Progenitor cell of endocrine pancreas (in vitro differentiated cells): ENCODE measurements around the gene RPL22L1. TPM values are rescaled to one million over a fixed set of nuclear protein-coding genes. Genes with fewer than 3 reads are reported as not detected.
A peak's percentile ranks its signal among the peaks of the same experiment; 100 is the strongest.

Experiments
- DNase-seq: peaks from one replicate; pipeline ENCODE4 v3.0.0; 2021; ENCODE audit warnings: low spot score; ENCODE audit not compliant: unreplicated experiment
- H3K27ac Mint-ChIP-seq: 2 replicates; pipeline ENCODE4 v1.8.0; 2021; ENCODE audit warnings: mild to moderate bottlenecking, moderate library complexity, mixed read lengths
- H3K27me3 Mint-ChIP-seq: 2 replicates; pipeline ENCODE4 v1.8.0; 2021; ENCODE audit warnings: mixed read lengths
- H3K36me3 Mint-ChIP-seq: 2 replicates; pipeline ENCODE4 v1.8.0; 2022; ENCODE audit warnings: mixed read lengths; ENCODE audit not compliant: insufficient read depth
- H3K4me1 Mint-ChIP-seq: 2 replicates; pipeline ENCODE4 v1.8.0; 2021; ENCODE audit warnings: low read depth, mixed read lengths
- H3K4me3 Mint-ChIP-seq: 2 replicates; pipeline ENCODE4 v1.8.0; 2021; ENCODE audit warnings: low read depth, mild to moderate bottlenecking, moderate library complexity, mixed read lengths
- H3K9me3 Mint-ChIP-seq: 2 replicates; pipeline ENCODE4 v1.8.0; 2021; ENCODE audit warnings: low read depth, mixed read lengths
- long read RNA-seq: library from polyadenylated mRNA; unstranded; transcript quantifications from one replicate; pipeline ENCODE4 v2.0.0, GENCODE V29; 2020
- total RNA-seq: library from RNA; stranded (reverse); gene quantifications from 2 replicates; pipeline ENCODE4 v1.2.1, GENCODE V29; 2021
- TF ChIP-seq, protein P1 (sequence below): fragments of 200-600 bp; sonication (generic); IDR thresholded peaks from one replicate; pipeline ENCODE4 v1.5.0; 2021; ENCODE audit warnings: antibody characterized with exemption, mild to moderate bottlenecking; ENCODE audit not compliant: unreplicated experiment

Gene RPL22L1
- 53.8 TPM in 2 replicates for total RNA-seq
- long read RNA-seq, transcript RPL22L1-201 (4 exons, 2,190 nt): major isoform, 23 of 34 reads
- long read RNA-seq, transcript RPL22L1-204 (4 exons, 581 nt): minor isoform, 6 of 34 reads
- long read RNA-seq, partial matches to known transcripts: 2 of 34 reads
- long read RNA-seq, other reads (novel, unspliced or antisense): 1 of 34 reads

DNA sequence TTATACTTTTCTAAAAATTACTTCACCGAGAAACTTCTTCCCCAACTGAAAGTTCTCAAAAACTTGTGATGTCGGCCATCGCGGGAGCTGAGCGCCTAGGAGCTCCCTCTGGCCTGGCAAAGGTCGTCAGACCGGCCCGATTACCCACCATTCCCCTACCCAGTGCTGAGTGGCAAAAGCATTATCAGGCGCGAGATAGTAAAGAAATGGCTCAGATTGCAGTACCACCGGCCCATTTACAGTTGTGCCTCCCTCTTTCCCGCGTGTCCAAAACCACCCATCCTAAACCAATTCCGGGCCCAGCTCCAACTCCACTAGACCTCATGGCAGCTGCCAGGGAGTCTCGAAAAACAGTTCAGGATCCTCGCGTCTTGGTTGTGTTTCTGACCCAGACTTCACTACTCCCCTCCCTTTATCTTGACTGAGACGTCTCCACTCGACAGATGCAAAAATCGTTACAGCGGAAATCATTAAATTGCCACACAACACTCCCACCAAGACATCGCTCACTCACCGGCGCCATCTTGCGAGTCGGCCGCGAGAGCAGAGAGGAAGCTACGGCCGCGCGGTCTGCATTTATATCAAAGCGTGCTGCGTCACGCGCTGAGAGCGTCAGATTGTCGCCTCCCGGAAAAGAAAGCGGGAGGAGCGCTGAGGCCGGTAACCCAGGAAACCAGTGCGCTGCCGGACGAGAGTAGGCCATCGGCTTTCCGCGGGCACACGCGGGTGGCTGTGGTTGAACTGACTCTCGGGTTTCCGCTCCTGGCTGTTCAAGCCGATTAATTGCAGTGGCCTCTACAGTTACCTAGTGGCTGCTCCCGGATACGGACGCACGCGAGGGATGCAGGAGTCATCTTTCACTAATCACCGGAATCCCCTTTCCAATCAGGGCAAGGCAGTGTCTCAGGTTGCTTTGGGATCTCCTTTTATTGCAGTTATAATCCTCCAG lies at the start of gene RPL22L1:
RPL22L1 (minus strand) TSS at position 551 of the 949 bp plus-strand sequence; CDS start at position 523, 28 bp downstream.
- peaks cover 14% of the 10 kb centered on the region for H3K4me1 Mint-ChIP-seq
- peak within 1 kb of the TSS; percentile 91 for H3K4me3 Mint-ChIP-seq
- H3K27me3 Mint-ChIP-seq: no peaks in the 10 kb centered on the region
- DNase-seq: peak; percentile 84
- H3K27ac Mint-ChIP-seq: peak within 1 kb of the TSS; percentile 99
- TF ChIP-seq, protein P1, sequence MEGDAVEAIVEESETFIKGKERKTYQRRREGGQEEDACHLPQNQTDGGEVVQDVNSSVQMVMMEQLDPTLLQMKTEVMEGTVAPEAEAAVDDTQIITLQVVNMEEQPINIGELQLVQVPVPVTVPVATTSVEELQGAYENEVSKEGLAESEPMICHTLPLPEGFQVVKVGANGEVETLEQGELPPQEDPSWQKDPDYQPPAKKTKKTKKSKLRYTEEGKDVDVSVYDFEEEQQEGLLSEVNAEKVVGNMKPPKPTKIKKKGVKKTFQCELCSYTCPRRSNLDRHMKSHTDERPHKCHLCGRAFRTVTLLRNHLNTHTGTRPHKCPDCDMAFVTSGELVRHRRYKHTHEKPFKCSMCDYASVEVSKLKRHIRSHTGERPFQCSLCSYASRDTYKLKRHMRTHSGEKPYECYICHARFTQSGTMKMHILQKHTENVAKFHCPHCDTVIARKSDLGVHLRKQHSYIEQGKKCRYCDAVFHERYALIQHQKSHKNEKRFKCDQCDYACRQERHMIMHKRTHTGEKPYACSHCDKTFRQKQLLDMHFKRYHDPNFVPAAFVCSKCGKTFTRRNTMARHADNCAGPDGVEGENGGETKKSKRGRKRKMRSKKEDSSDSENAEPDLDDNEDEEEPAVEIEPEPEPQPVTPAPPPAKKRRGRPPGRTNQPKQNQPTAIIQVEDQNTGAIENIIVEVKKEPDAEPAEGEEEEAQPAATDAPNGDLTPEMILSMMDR: peak; percentile 25
- peaks cover 6% of the 10 kb centered on the region for H3K9me3 Mint-ChIP-seq
- H3K36me3 Mint-ChIP-seq: peaks cover 17% of the 10 kb centered on the region

DNA sequence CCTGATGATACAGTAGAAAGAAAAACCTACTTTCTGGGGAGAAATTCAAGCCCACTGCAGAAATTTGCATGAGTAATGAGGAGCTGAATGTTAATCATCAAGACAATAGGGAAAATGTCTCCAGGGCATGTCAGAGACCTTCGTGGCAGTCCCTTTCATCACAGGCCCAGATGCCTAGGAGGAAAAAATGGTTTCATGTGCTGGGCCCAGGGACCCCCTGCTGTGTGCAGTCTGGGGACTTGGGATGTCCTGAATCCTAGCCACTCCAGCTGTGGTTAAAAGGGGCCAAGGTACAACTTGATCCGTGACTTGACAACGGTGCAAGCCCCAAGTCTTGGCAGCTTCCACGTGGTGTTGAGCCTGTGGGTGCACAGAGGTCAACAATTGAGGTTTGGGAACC lies 48.7 kb upstream of the RPL22L1 start:
- DNase-seq: no peak
- H3K27ac Mint-ChIP-seq: no peak overlapping the region
- no peaks in the 10 kb centered on the region for H3K36me3 Mint-ChIP-seq
- H3K27me3 Mint-ChIP-seq: no peaks in the 10 kb centered on the region
- H3K9me3 Mint-ChIP-seq: peaks cover 42% of the 10 kb centered on the region
- H3K4me3 Mint-ChIP-seq: no peak overlapping the region
- no peaks in the 10 kb centered on the region for H3K4me1 Mint-ChIP-seq
- TF ChIP-seq, protein P1: no peak

DNA sequence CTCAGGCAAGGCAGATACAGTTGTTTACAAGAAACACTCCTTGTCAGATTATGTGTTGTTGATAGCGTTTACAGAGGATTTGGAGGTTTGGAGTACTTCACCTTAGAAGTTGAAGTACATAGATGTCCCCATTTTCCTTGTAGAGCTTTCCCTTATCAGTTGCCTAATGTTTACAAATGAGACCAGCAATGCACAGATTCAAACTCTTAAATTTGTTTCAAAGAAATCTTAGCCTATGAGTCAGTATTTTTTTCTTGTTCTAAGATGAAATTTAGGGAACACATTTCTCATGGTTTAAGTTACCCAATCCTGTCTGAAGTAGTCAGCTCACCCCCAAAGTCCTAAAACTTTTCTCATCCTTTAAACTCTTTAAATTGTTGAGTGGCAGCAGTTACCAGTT lies 44.7 kb upstream of the RPL22L1 start:
- Mint-ChIP-seq H3K9me3 (peaks cover 26% of the 10 kb centered on the region), H3K4me1 (no peaks in the 10 kb centered on the region), H3K4me3 (no peak overlapping the region), H3K27me3 (peaks cover 5% of the 10 kb centered on the region), H3K36me3 (peaks cover 2% of the 10 kb centered on the region), H3K27ac (no peak overlapping the region)
- no peak for DNase-seq
- TF ChIP-seq, protein P1: no peak

DNA sequence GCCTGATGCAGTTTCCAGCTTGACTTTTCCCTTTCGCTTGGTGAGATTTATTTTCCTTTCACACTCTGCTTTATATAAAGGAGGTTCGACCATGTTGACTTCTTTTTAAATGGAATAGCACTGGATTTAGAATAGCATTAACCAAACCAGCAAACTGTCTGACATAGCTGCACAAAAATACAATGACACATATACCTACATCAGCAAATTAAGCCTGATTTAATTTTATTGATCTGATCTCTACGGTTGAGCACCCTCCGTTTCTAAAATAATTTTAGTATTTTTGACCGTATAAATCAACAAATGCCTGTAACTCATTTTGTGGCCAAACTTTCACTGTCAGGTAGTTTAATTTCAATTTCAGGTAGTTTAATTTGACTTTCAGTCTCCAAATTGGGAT lies 44.2 kb upstream of the RPL22L1 start:
- no peak overlapping the region for H3K27ac Mint-ChIP-seq

DNA sequence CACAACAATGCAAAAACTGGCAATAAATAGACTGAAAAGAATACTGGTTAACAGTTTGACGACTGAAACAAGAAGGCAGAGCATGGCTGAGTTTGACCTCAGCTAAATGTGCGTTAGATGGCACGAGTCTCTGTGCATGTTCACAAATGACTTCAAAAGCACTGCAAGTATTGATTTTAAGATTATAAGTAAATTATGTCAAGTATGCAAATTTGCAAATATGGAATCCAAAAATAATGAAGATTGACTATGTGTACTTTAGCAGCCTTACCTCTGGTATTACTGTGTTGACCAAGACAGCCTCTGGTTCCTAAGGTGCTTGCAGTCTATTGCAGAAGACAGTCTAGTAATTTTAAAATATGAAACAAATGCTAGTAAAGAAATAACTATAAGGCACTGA lies 41.1 kb upstream of the RPL22L1 start:
- Mint-ChIP-seq H3K27ac (no peak overlapping the region), H3K4me1 (peaks cover 3% of the 10 kb centered on the region), H3K36me3 (peaks cover 2% of the 10 kb centered on the region), H3K27me3 (peaks cover 23% of the 10 kb centered on the region), H3K4me3 (no peak overlapping the region), H3K9me3 (peaks cover 14% of the 10 kb centered on the region)
- no peak for DNase-seq
- TF ChIP-seq, protein P1: no peak

More for the DNA sequence above, 44.2 kb upstream of the RPL22L1 start:
- H3K4me3 Mint-ChIP-seq: no peak overlapping the region
- H3K36me3 Mint-ChIP-seq: peaks cover 2% of the 10 kb centered on the region
- DNase-seq: no peak
- peaks cover 26% of the 10 kb centered on the region for H3K9me3 Mint-ChIP-seq
- H3K27me3 Mint-ChIP-seq: peaks cover 7% of the 10 kb centered on the region
- TF ChIP-seq, protein P1: no peak
- no peaks in the 10 kb centered on the region for H3K4me1 Mint-ChIP-seq
